GM18505 (cell line): ENCODE data around the gene PRKN.

Experiments used
- ATAC-seq: cut with Tn5 transposase; IDR thresholded peaks from one replicate; pipeline ENCODE4 v1.9.1; 2021; ENCODE audit not compliant: unreplicated experiment
- POLR2A ChIP-seq: IDR thresholded peaks from 4 replicates; pipeline ENCODE4 v1.6.1; 2011; ENCODE audit warnings: borderline replicate concordance; ENCODE audit not compliant: insufficient read depth, insufficient read length; ENCODE audit errors: extremely low read depth

PRKN gene

DNA sequence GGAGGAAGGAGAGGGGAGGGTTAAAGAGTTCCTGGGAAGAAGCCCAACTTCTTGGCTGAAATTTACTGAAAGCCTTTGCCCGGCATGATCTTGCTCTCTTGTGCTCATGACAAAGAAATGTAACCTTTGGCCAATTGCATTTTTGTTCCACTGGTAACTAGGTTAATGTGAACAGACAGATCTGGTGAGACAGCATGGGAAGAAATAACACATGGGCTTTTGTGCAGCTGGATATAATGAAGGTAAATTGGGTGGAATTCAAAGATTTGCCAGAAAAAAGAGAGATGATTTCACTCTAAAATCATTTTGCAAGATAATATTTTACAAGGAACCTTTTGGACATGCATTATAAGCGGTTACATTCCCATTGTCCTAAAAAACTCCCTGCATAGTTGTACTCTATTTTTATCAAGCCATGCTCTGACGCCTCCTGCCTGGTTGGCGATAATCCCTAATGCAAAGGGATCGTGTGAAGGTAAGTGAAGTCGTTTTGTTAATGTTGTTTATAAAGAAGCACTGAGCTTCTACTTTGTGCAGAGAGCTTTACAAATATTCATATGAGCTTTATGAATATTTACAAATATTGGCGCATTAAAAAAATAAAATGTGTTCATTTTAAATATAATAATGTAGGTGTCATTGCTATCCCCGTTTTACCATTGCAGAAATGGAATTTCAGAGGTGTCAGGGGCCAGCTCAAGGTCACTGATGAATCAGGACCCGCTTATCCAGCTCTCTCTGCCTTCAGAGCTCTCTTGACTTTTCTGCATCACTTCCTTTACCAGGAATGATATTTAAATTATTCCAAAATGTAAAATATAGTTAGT, 1292.4 kb downstream of the PRKN start:
- no peak for TF ChIP-seq POLR2A
- ATAC-seq, result no peak

- ATAC-seq, result no peak
Measured at GRCh38 chr6:161434350-161434749, 1293.2 kb downstream of the PRKN start.

GRCh38 chr6:161432546-161432945, 1295.0 kb downstream of the PRKN start:
- no peak for TF ChIP-seq POLR2A
- ATAC-seq, result no peak

More at GRCh38 chr6:161434350-161434749, 1293.2 kb downstream of the PRKN start:
- TF ChIP-seq POLR2A, result no peak

- no peak for ATAC-seq
- no peak for TF ChIP-seq POLR2A
Measured at GRCh38 chr6:161429921-161430490, 1297.6 kb downstream of the PRKN start.

DNA sequence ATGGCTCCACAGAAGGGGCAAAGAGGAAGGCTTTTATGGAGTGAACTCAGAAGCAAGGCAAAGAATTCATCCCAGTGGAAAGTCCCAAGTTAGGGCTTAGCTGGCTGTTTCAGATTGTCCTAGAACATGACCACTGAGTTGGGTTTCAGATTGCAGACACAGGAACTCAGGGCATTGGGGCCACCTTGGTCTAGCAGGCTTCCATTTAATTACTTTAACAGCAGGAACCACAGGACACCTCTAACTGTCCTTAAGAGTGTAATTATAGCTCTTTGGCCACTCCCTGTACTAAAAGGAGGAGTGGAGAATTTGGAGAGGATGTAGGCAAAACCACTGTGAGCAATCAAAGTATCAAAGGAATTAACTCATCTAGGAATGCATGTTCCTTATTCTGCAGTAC, 1303.1 kb downstream of the PRKN start:
- no peak for TF ChIP-seq POLR2A

GRCh38 chr6:161422710-161423680, 1304.6 kb downstream of the PRKN start:
- ATAC-seq, result no peak
- no peak for TF ChIP-seq POLR2A

More for the DNA sequence above, 1303.1 kb downstream of the PRKN start:
- no peak for ATAC-seq

- TF ChIP-seq POLR2A, result no peak
- ATAC-seq, result peak; percentile 71
Measured at GRCh38 chr6:161418463-161418945, 1309.1 kb downstream of the PRKN start.

DNA sequence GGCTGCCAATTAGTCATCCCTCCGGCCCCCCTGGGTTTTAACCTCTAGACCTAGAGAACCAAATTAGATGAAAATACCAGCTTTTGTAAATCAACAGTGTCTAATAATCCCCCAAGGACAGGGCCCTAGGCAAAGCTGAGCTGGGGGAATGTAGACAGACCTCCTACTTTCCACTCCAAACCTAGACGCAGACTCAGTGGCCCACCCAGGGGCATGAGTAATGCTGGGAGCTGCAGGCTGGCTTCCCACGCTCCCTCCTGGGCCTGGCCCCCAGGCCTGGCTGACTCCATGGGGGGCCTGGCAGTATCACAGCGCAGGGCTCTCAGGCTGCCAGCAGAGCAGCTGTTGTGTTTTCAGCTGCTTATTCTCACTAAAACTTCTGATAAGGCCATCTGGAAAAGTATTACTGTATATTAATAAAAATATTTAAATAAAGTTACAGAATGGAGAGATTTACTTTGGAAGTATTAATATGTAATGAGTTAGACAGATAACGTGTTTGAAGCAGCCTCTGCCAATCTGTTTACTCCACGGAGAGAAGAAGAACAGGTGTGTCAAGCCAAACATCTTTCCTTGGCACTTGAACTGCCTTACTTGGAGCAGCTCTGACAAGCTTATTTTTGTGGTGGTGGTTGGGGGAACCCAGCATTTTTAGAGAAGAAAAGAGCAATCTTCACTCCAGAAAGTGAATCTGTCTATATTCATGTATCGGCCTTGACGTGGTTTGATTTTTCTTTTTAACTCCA, 1309.7 kb downstream of the PRKN start:
- peak; percentile 15 for ATAC-seq
- no peak for TF ChIP-seq POLR2A

DNA sequence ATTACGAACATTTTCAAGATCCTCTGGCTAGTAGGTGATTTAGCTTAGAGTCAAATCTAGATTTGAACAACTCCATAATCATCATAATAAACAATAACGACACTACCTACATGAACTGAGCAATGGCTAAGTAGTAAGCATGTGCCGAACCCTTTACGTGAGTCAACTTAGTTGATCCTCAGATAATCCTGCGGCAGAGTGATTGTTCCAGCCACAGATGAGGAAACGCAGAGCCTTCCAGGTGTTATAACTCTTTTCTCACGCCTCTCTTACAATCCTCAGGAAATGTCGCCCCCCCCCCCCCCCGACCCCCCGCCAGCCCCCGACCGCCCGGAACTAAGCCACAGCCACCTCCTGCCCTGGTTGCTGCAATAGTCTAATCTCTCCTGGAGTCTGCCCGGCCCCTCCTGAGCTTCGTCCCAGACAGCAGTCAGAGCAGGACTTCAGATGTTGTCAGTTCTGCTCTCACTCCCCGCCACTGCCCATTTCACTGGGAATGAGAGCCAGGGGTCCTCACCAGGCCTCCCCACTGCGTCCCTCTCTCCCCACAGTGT, 1312.2 kb downstream of the PRKN start:
- no peak for ATAC-seq
- TF ChIP-seq POLR2A, result no peak

GRCh38 chr6:161414707-161415106, 1312.9 kb downstream of the PRKN start:
- ATAC-seq, result no peak
- no peak for TF ChIP-seq POLR2A

DNA sequence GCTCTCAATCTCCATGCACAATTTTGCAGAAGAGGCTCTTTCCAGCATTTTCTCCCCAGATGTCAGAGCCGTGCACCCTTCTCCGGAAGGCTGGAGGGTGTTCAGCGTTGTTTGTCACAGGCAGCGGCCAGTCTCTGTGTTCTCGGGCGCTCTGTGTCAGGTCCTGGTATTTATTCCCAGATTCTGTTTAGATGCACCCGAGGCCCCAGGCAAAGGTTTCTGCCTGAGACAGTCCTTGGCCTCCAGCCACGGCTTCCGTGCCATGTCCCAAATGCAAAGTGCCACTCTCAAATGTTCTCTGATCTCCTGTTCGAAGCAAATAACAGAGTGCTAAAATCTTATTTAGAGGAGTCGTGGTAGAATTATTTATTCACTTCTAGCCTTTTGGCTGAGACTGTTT, 1313.4 kb downstream of the PRKN start:
- no peak for ATAC-seq
- no peak for TF ChIP-seq POLR2A

DNA sequence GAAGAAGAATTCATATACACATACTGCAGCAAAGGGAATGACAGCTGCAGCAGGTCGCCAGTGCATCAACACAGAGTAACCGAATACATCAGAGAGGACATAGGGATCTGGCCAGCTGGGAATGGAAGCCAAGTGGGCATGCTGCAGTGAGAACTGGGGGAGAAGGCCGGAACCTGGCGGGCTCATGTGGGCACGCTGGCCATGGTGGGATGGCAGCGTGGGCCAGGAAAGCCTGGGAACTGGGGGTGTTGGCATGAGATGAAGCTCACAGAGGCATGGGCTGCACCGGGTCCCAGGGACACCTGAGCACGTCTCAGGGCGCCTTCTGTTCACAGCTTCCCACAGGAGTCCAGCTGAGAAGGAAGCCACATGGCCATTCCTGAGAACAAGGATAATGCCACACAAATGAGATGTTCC, 1314.2 kb downstream of the PRKN start:
- TF ChIP-seq POLR2A, result no peak
- ATAC-seq, result no peak

- ATAC-seq, result no peak
- TF ChIP-seq POLR2A, result no peak
Measured at GRCh38 chr6:161412795-161413194, 1314.8 kb downstream of the PRKN start.
